Lower leg skin (tissue), 3 donors: ENCODE measurements around the gene RFK.

Experiments
- CTCF ChIP-seq, 3 donors: fragments of 450-650 bp; IDR thresholded peaks; one replicate each; pipeline ENCODE4 v1.5.1; 2016; ENCODE audit warnings: antibody characterized with exemption in 3 of 3, mild to moderate bottlenecking in 3 of 3, moderate library complexity in 2 of 3
- POLR2A ChIP-seq, 2 donors: fragments of 450-650 bp; IDR thresholded peaks; one replicate each; pipeline ENCODE4 v1.6.1; 2016 to 2017; ENCODE audit warnings: antibody characterized with exemption in 2 of 2, mild to moderate bottlenecking in 1 of 2, moderate library complexity in 1 of 2

- TF ChIP-seq CTCF (IDR thresholded peaks at IDR 0.05) (no peak), POLR2A (IDR thresholded peaks at IDR 0.05) (no peak)
Measured at GRCh38 chr9:76359766-76360165, 34.5 kb downstream of the RFK start.
